Epithelial cell of proximal tubule (primary cell): ENCODE results near the gene DCAF4. TPM values are rescaled to one million over a fixed set of nuclear protein-coding genes. Genes with fewer than 3 reads are reported as not detected.

Experiments
- DNase-seq: peaks from one replicate; pipeline ENCODE4 v3.0.0-alpha.2; 2011; ENCODE audit warnings: low read depth
- H3K4me3 ChIP-seq: 2 replicates; pipeline ENCODE4 v1.5.1; 2011; ENCODE audit warnings: low read depth, mild to moderate bottlenecking, low read length
- CTCF ChIP-seq: conservative IDR thresholded peaks from 2 replicates; pipeline ENCODE4 v1.5.1; 2012; ENCODE audit warnings: low read depth, mild to moderate bottlenecking, low read length
- total RNA-seq: library from RNA; depleted of rRNA; stranded (reverse); fragments of >200 nt; gene quantifications from 2 replicates; pipeline ENCODE4 v1.2.3, GENCODE V29; 2015

DCAF4 gene
- total RNA-seq, 1 donor from 2014 or later = 30.9 TPM

- no peak overlapping the region for H3K4me3 ChIP-seq
- TF ChIP-seq CTCF = no peak
- no peak for DNase-seq
Measured at GRCh38 chr14:72986214-72986613, 60.0 kb downstream of the DCAF4 start.

- DNase-seq = no peak
- H3K4me3 ChIP-seq = no peak overlapping the region
- no peak for TF ChIP-seq CTCF
Measured at GRCh38 chr14:72986857-72987256, 60.6 kb downstream of the DCAF4 start.

- no peak for TF ChIP-seq CTCF
- no peak for DNase-seq
- H3K4me3 ChIP-seq = no peak overlapping the region
Measured at GRCh38 chr14:72990171-72990570, 63.9 kb downstream of the DCAF4 start.

- no peak for TF ChIP-seq CTCF
- no peak overlapping the region for H3K4me3 ChIP-seq
- DNase-seq = no peak
Measured at GRCh38 chr14:72996916-72997315, 70.7 kb downstream of the DCAF4 start.

- no peak for DNase-seq
- no peak overlapping the region for H3K4me3 ChIP-seq
- TF ChIP-seq CTCF = no peak
Measured at GRCh38 chr14:72998252-72998903, 72.1 kb downstream of the DCAF4 start.

GRCh38 chr14:72999316-72999715 lies 73.1 kb downstream of the DCAF4 start:
- DNase-seq = no peak
- no peak overlapping the region for H3K4me3 ChIP-seq
- TF ChIP-seq CTCF = no peak

GRCh38 chr14:73000073-73000472 lies 73.8 kb downstream of the DCAF4 start:
- TF ChIP-seq CTCF = no peak
- DNase-seq = no peak
- no peak overlapping the region for H3K4me3 ChIP-seq
